ENCODE measurements around the gene ZSWIM6. TPM values are rescaled to one million over a fixed set of nuclear protein-coding genes. Genes with fewer than 3 reads are reported as not detected.

ZSWIM6 gene
- polyA plus RNA-seq, 1 of the 3 experiments (the other 2 are of a cell fraction) = 7.4 TPM

GRCh38 chr5:61313960-61314681, 17.9 kb upstream of the ZSWIM6 start (continued):
- no peak; the same call in 1 of the 2 replicates for TF ChIP-seq USF1 (IDR thresholded peaks at IDR 0.05; ENCODE audit: borderline replicate concordance, low read depth)
- peak; percentile 94 for TF ChIP-seq TCF12 (IDR thresholded peaks at IDR 0.05)
- no peak for TF ChIP-seq CTCF (IDR thresholded peaks at IDR 0.05)
- no peak for TF ChIP-seq SMC3 (IDR thresholded peaks at IDR 0.05; ENCODE audit: low read depth, low read length)
- peak; percentile 26; the same call in 1 of the 2 replicates for TF ChIP-seq GABPA (IDR thresholded peaks at IDR 0.05; ENCODE audit: low read depth)
- no peak for TF ChIP-seq TAF1 (IDR thresholded peaks at IDR 0.05; ENCODE audit: borderline replicate concordance, low read depth, low read length)
- peak; percentile 78 for TF ChIP-seq JUND (IDR thresholded peaks at IDR 0.05)
- TF ChIP-seq YY1 (IDR thresholded peaks at IDR 0.05; ENCODE audit: low read depth) = no peak
- TF ChIP-seq MAX (IDR thresholded peaks at IDR 0.05; ENCODE audit: low read depth) = peak; percentile 52; the same call in 1 of the 2 replicates
- TF ChIP-seq NFIC (IDR thresholded peaks at IDR 0.05; ENCODE audit: borderline replicate concordance) = peak; percentile 95

GRCh38 chr5:61318376-61318775, 13.7 kb upstream of the ZSWIM6 start:
- Histone ChIP-seq H3K9ac (no peak overlapping the region), H3K9me3 (no peaks in the 10 kb centered on the region), H3K4me3 (ENCODE audit: low read depth in 2 of 2, low read length in 1 of 2) (no peak overlapping the region), H3K27me3 (ENCODE audit: insufficient read depth) (no peaks in the 10 kb centered on the region), H3K36me3 (replicated peaks in 1 of 2; ENCODE audit: control insufficient read depth in 1 of 2, insufficient read depth in 2 of 2, low read length in 1 of 2) (no peaks in the 10 kb centered on the region), H3K27ac (ENCODE audit: low read depth in 2 of 2, low read length in 1 of 2) (no peak overlapping the region), H4K20me1 (ENCODE audit: insufficient read depth) (no peaks in the 10 kb centered on the region), H3F3A (replicated peaks; ENCODE audit: insufficient read depth) (peaks cover 19% of the 10 kb centered on the region), H2AFZ (ENCODE audit: low read depth) (no peak overlapping the region), H3K4me1 (ENCODE audit: control insufficient read depth in 1 of 2, insufficient read depth in 2 of 2, low read depth in 1 of 2, low read length in 1 of 2) (peaks cover 11 to 33% of the 10 kb centered on the region in 2 experiments; a peak in 3 of 4 replicates), H3K9me2 (no peaks in the 10 kb centered on the region), H3K79me2 (ENCODE audit: insufficient read depth) (no peaks in the 10 kb centered on the region), H3K4me2 (no peak overlapping the region)
- no peak for TF ChIP-seq POLR2AphosphoS5 (IDR thresholded peaks at IDR 0.05; ENCODE audit: low read depth, low read length)
- no peak for TF ChIP-seq TAF1 (IDR thresholded peaks at IDR 0.05; ENCODE audit: borderline replicate concordance, low read depth, low read length)
- no peak for TF ChIP-seq USF1 (IDR thresholded peaks at IDR 0.05; ENCODE audit: borderline replicate concordance, low read depth)
- 88% methylated on average over 3 of the region's 3 CpGs for WGBS (ENCODE audit: low lambda C conversion rate)
- ChIA-PET POLR2A (no interaction called here), CTCF (interaction anchor here (1.2 kb wide), 1 partner anchor 12 kb away, joined by 4 read pairs; no protein-coding TSS in a partner anchor)
- DNase-seq = no peak

Measured in SK-N-SH (cell line).